ENCODE results near the gene HGF. TPM values are rescaled to one million over a fixed set of nuclear protein-coding genes. Genes with fewer than 3 reads are reported as not detected.

HGF gene
- total and polyA plus RNA-seq, 2 of the 8 experiments (the other 6 are each of a cell fraction or from before 2014, with no cell fraction given), result 0.05 to 0.60 TPM

GRCh38 chr7:81693080-81693479, 76.8 kb downstream of the HGF start:
- Histone ChIP-seq H3K18ac (ENCODE audit: extremely low read depth, low read length) (no peak overlapping the region), H3K4me2 (ENCODE audit: insufficient read depth in 1 of 2, low read depth in 2 of 2, low read length in 2 of 2) (no peak overlapping the region), H2AFZ (ENCODE audit: low read length) (no peak overlapping the region), H2BK20ac (ENCODE audit: low read length) (no peak overlapping the region), H4K5ac (ENCODE audit: insufficient read length, low read depth, low read length) (no peak overlapping the region), H3K56ac (replicated peaks; ENCODE audit: insufficient read length, low read depth, low read length) (no peak overlapping the region), H3K79me1 (ENCODE audit: low read depth, low read length) (no peaks in the 10 kb centered on the region), H2BK120ac (replicated peaks; ENCODE audit: low read depth, low read length) (no peak overlapping the region), H4K8ac (ENCODE audit: extremely low read depth, insufficient read depth, low read length) (no peak overlapping the region), H3K23me2 (ENCODE audit: low read depth, low read length) (no peaks in the 10 kb centered on the region; the same call in 1 of the 2 replicates), H3K14ac (ENCODE audit: insufficient read length) (no peak overlapping the region), H3K36me3 (ENCODE audit: control insufficient read depth in 2 of 4, insufficient read depth in 4 of 4, low read length in 3 of 4) (no peaks in the 10 kb centered on the region), H3K27me3 (replicated peaks in 1 of 4; ENCODE audit: control insufficient read depth in 3 of 4, extremely low read depth in 1 of 4, insufficient read depth in 3 of 4, low read length in 3 of 4) (no peaks in the 10 kb centered on the region), H2AK5ac (ENCODE audit: low read depth, low read length) (no peak overlapping the region), H3K4me3 (ENCODE audit: extremely low read depth in 1 of 4, insufficient read depth in 2 of 4, low read depth in 3 of 4, low read length in 4 of 4) (no peak overlapping the region), H3K9me3 (ENCODE audit: insufficient read depth in 2 of 2, low read depth in 1 of 2, low read length in 1 of 2) (no peaks in the 10 kb centered on the region), H4K20me1 (replicated peaks in 1 of 2; ENCODE audit: control insufficient read depth in 1 of 2, insufficient read depth in 2 of 2, low read length in 2 of 2) (no peaks in the 10 kb centered on the region), H3K27ac (ENCODE audit: low read depth, low read length) (no peak overlapping the region), H3K9ac (replicated peaks in 1 of 4; ENCODE audit: extremely low read depth in 1 of 4, low read depth in 3 of 4, low read length in 3 of 4) (no peak overlapping the region), H3K4ac (replicated peaks; ENCODE audit: insufficient read length, low read depth, low read length) (no peak overlapping the region), H3K23ac (ENCODE audit: insufficient read length) (no peak overlapping the region), H2BK15ac (ENCODE audit: low read length) (no peak overlapping the region), H2BK12ac (ENCODE audit: low read depth, low read length) (no peak overlapping the region), H3K79me2 (ENCODE audit: control insufficient read depth in 1 of 2, insufficient read depth in 2 of 2, low read length in 2 of 2) (no peaks in the 10 kb centered on the region), H2BK5ac (ENCODE audit: low read depth, low read length) (no peak overlapping the region), H3K4me1 (replicated peaks in 1 of 4; ENCODE audit: control insufficient read depth in 3 of 4, insufficient read depth in 4 of 4, low read length in 3 of 4) (peaks cover 0 to 11% (median 7%) of the 10 kb centered on the region in 4 experiments; a peak in 3 of 7 replicates), H4K91ac (replicated peaks; ENCODE audit: insufficient read length, low read length) (no peak overlapping the region)
- ChIA-PET CTCF (ENCODE audit: partially characterized antibody) (interaction anchor here (0.7 kb wide), 1 partner anchor 67 kb away, joined by 3 read pairs; no protein-coding TSS in a partner anchor), POLR2A (ENCODE audit: partially characterized antibody) (no interaction called here)
- TF ChIP-seq, protein P1, sequence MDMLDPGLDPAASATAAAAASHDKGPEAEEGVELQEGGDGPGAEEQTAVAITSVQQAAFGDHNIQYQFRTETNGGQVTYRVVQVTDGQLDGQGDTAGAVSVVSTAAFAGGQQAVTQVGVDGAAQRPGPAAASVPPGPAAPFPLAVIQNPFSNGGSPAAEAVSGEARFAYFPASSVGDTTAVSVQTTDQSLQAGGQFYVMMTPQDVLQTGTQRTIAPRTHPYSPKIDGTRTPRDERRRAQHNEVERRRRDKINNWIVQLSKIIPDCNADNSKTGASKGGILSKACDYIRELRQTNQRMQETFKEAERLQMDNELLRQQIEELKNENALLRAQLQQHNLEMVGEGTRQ (IDR thresholded peaks at IDR 0.05; ENCODE audit: low read length), result no peak
- TF ChIP-seq ZNF274 (IDR thresholded peaks at IDR 0.05; ENCODE audit: borderline replicate concordance, extremely low read depth, low read length) (no peak), EGR1 (IDR thresholded peaks at IDR 0.05; ENCODE audit: borderline replicate concordance, low read depth, low read length) (no peak), SP2 (IDR thresholded peaks at IDR 0.05; ENCODE audit: low read length) (no peak), CEBPB (IDR thresholded peaks at IDR 0.05; ENCODE audit: low read depth, low read length) (no peak), CBX8 (IDR thresholded peaks at IDR 0.05; ENCODE audit: borderline replicate concordance, low read depth, low read length) (no peak), POLR2A (IDR thresholded peaks at IDR 0.05; ENCODE audit: control extremely low read depth in 1 of 2, low read depth in 2 of 2, low read length in 2 of 2) (no peak), TBP (IDR thresholded peaks at IDR 0.05; ENCODE audit: low read depth, low read length) (no peak), RAD21 (IDR thresholded peaks at IDR 0.05 in 1 of 2, conservative IDR thresholded peaks at IDR 0.05 in 1 of 2; ENCODE audit: low read depth in 2 of 2, low read length in 2 of 2) (no peak), SIX5 (IDR thresholded peaks at IDR 0.05; ENCODE audit: low read depth, low read length) (no peak), PHF8 (conservative IDR thresholded peaks at IDR 0.05; ENCODE audit: low read depth, low read length) (no peak)
- 87% methylated on average over 2 of the region's 2 CpGs; no CpG with 5 or more reads in 1 of the 2 experiments for WGBS, 2 experiments (ENCODE audit: extremely low coverage in 1 of 2, insufficient coverage in 1 of 2, insufficient read length in 1 of 2, insufficient replicate concordance in 2 of 2, low coverage in 1 of 2, low lambda C conversion rate in 2 of 2, missing lambda C conversion rate in 1 of 2)
- FAIRE-seq, result no peak
- DNase-seq (ENCODE audit: low read depth in 1 of 2, low spot score in 2 of 2), result no peak
